GM10266 (cell line): ENCODE results near the gene DOK6.

Experiments used
- DNase-seq: peaks from one replicate; pipeline ENCODE4 v3.0.0; 2012; ENCODE audit errors: extremely low spot score
- CTCF ChIP-seq: IDR thresholded peaks from 2 replicates; pipeline ENCODE4 v1.5.1; 2012; ENCODE audit warnings: mild to moderate bottlenecking, low read depth; ENCODE audit not compliant: control insufficient read depth, insufficient read depth; ENCODE audit errors: missing control alignments

DOK6 gene

GRCh38 chr18:69494841-69495240, 94.2 kb downstream of the DOK6 start:
- DNase-seq = no peak
- TF ChIP-seq CTCF = no peak

DNA sequence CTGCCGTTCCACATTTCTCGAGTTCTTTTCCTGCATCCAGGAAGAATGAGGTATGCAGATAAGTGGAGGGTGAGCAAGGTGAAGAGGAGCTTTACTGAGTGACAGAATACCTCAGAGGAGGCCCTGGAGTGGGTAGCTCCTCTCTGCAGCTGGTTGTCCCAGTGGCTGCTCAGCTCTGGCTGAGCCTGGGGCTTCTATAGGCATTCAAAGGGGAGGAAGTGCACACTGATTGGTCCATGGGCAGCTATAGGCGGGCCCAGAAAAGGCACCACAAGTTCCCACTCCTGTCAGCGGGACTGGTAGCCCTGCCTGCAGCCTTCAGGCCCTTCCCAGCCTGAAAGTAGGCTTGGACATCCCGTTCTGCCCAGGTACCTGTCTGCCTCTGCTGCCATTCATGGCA, 94.7 kb downstream of the DOK6 start:
- no peak for DNase-seq
- no peak for TF ChIP-seq CTCF

- TF ChIP-seq CTCF = no peak
- DNase-seq = no peak
These were observed 95.3 kb downstream of the DOK6 start for GRCh38 chr18:69495841-69496533.

- DNase-seq = no peak
- no peak for TF ChIP-seq CTCF
These were observed 118.3 kb downstream of the DOK6 start for GRCh38 chr18:69518989-69519388.

DNA sequence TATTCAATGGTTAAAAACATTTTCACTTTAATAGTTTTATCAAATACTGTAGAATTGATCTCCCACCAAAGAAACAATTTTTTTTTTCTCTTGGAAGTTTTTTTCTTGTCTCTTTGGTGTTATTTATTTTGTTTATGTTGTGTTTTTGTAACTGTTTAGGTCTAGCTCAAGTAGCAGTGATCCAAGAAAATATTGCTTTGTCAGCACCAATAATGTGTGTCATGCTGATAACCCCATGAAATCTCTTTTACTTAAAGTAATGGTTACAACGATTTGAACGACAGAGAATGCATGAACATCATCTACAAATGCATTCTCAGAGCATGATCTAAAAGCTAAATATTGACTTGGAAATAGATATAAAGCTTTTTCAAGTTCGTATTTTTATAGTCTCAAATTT, 122.9 kb downstream of the DOK6 start:
- no peak for TF ChIP-seq CTCF
- no peak for DNase-seq

- no peak for TF ChIP-seq CTCF
- DNase-seq = no peak
These were observed 127.7 kb downstream of the DOK6 start for GRCh38 chr18:69528435-69528834.

GRCh38 chr18:69529151-69529550, 128.5 kb downstream of the DOK6 start:
- DNase-seq = no peak
- no peak for TF ChIP-seq CTCF
